Germinal center (tissue), 1 donor: Measurements from ENCODE around the gene ITSN1.
"Not testable (repeated sequence)": the region's sequence is repeated elsewhere in the genome, so short reads cannot be mapped to it uniquely, and the experiment has no call there.

ENCODE experiments used
- DNase-seq: peaks from one replicate; pipeline ENCODE4 v3.0.0; 2012; ENCODE audit warnings: mixed read lengths, low spot score

Gene ITSN1

GRCh38 chr21:33894736-33895288 is 252.5 kb downstream of the ITSN1 start:
- DNase-seq, result peak; percentile 45

GRCh38 chr21:33895356-33895755 is 253.1 kb downstream of the ITSN1 start:
- no peak for DNase-seq

- no peak for DNase-seq
Observed at GRCh38 chr21:33896691-33897090, 254.4 kb downstream of the ITSN1 start.

GRCh38 chr21:33897098-33897497 is 254.8 kb downstream of the ITSN1 start:
- no peak for DNase-seq

GRCh38 chr21:33897739-33898138 is 255.4 kb downstream of the ITSN1 start:
- no peak for DNase-seq

- DNase-seq, result no peak
Observed at GRCh38 chr21:33898586-33898985, 256.3 kb downstream of the ITSN1 start.

GRCh38 chr21:33899199-33899598 is 256.9 kb downstream of the ITSN1 start:
- DNase-seq, result no peak

GRCh38 chr21:33901412-33902288 is 259.3 kb downstream of the ITSN1 start:
- no peak for DNase-seq

GRCh38 chr21:33902349-33902748 is 260.0 kb downstream of the ITSN1 start:
- no peak for DNase-seq

- no peak for DNase-seq
Observed at GRCh38 chr21:33904041-33904440, 261.7 kb downstream of the ITSN1 start.

- DNase-seq, result no peak
Observed at GRCh38 chr21:33908760-33909159, 266.5 kb downstream of the ITSN1 start.

- no peak for DNase-seq
Observed at GRCh38 chr21:33909756-33910155, 267.5 kb downstream of the ITSN1 start.

- no peak for DNase-seq
Observed at GRCh38 chr21:33914188-33914587, 271.9 kb downstream of the ITSN1 start.

- DNase-seq, result peak; percentile 95
Observed at GRCh38 chr21:33915368-33916199, 273.3 kb downstream of the ITSN1 start, which contains the start of gene ATP5PO. Gene ATP5PO (minus strand): TSS chr21:33915804. CDS start chr21:33915763, 41 bp downstream.

- DNase-seq, result no peak
Observed at GRCh38 chr21:33916200-33916567, 273.9 kb downstream of the ITSN1 start.

- DNase-seq, result no peak
Observed at GRCh38 chr21:33917421-33917820, 275.1 kb downstream of the ITSN1 start.

- peak; percentile 79 for DNase-seq
Observed at GRCh38 chr21:33924079-33924765, 281.9 kb downstream of the ITSN1 start.

- DNase-seq, result no peak
Observed at GRCh38 chr21:33924766-33925100, 282.4 kb downstream of the ITSN1 start.

- DNase-seq, result not testable (repeated sequence)
Observed at GRCh38 chr21:33926248-33926647, 283.9 kb downstream of the ITSN1 start.

GRCh38 chr21:33931052-33931798 is 288.9 kb downstream of the ITSN1 start:
- not testable (repeated sequence) for DNase-seq

- DNase-seq, result peak; percentile 45
Observed at GRCh38 chr21:33931799-33932390, 289.6 kb downstream of the ITSN1 start.
